Measurements from ENCODE around the gene ZFHX3. TPM values are rescaled to one million over a fixed set of nuclear protein-coding genes. Genes with fewer than 3 reads are reported as not detected.

Gene ZFHX3
- total RNA-seq, 2 donors from 2014 or later = 57.7 to 70.1 TPM

DNA sequence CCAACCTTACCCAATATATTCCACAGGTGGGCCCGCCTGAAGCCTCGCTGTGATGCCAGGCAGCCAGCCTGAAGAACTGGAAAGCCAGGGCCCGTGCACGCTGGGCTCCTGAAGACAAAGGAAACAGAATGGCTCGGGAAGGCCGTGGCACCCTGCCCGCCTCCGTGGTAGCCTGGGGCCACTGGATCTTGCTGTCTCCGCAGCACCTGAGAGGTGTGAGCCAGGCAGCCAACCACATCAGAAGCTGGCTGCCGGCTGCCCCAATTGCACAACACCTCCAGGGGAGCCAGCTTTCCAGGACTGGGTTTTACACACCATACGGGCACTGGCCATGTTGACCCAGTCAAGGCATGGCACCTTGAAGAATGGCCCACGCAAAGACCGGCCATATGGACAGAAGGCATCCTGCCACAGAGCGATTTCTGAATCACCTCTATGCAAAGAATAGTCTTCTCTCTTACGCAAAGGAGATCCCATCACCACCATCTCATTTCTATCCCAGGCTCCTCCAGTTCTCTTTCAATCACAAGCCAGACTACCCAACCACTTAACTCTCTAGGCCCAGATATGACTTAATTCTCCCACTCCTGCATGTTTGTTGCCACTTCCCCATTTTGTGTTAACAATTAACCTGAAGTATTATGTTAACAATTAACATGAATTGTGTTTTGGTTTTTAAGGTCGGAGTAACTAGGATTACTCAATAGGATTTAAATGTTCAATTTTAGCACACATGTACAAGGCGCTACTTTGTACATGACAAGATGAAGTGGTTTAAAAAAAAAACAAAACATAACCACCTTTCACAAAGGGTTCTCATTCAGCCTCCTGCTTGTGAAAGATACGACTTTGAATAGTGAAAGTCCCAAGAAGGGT is 32.1 kb downstream of the ZFHX3 start:
- H3K9me3 ChIP-seq = no peaks in the 10 kb centered on the region
- H3K27me3 ChIP-seq (replicated peaks; ENCODE audit: insufficient read depth) = no peaks in the 10 kb centered on the region
- no peak overlapping the region for H3K27ac ChIP-seq
- DNase-seq (ENCODE audit: low spot score) (no peak), ATAC-seq (ENCODE audit: insufficient number of reproducible peaks, low FRiP score, low read depth) (no peak)
- TF ChIP-seq CTCF (IDR thresholded peaks at IDR 0.05) = no peak
- no peaks in the 10 kb centered on the region for H3K36me3 ChIP-seq
- H3K4me1 ChIP-seq (ENCODE audit: control insufficient read depth in 1 of 2, low read depth in 2 of 2) = peaks cover 53 to 80% of the 10 kb centered on the region in 2 donors
- H3K4me3 ChIP-seq = no peak overlapping the region

DNA sequence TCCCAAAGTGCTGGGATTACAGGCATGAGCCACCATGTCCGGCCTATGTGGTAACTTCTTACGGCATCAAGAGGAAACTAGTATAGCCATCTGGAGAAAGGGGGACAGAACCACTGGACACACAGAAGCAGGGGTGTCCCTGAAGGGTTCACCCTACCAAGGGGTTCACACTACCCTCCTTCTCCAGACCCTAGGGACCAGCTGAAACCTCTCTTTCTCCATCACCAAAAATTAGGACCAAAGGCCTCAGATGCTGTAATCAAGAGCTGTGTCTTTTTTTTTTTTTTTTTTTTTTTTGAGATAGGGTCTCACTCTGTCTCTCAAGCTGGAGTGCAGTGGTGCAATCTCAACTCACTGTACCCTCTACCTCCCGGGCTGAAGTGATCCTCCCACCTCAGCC is 33.2 kb downstream of the ZFHX3 start:
- Histone ChIP-seq H3K27ac (no peak overlapping the region), H3K4me1 (ENCODE audit: control insufficient read depth in 1 of 2, low read depth in 2 of 2) (peaks cover 50 to 77% of the 10 kb centered on the region in 2 donors), H3K27me3 (replicated peaks; ENCODE audit: insufficient read depth) (no peaks in the 10 kb centered on the region), H3K9me3 (no peaks in the 10 kb centered on the region), H3K4me3 (no peak overlapping the region), H3K36me3 (no peaks in the 10 kb centered on the region)
- ATAC-seq (ENCODE audit: insufficient number of reproducible peaks, low FRiP score, low read depth) (no peak), DNase-seq (ENCODE audit: low spot score) (no peak)
- TF ChIP-seq CTCF (IDR thresholded peaks at IDR 0.05) = no peak

DNA sequence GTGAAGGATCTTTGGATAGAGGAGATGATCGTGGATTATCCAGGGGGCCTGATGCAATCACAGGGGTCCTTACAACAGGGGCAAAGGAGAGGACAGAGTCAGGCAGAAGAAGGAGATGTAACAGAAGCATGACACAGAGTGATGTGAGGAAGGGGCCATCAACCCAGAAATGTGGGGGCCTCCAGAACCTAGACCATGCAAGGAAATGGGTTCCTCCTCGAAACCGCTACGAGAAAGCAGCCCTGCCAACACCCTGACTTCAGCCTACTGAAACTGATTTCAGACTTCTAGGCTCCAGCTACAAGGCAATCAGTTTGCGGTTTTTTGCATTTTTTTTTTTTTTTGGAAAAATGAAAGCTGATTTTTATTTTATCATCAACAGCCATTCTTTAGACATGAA is 34.0 kb downstream of the ZFHX3 start:
- DNase-seq (ENCODE audit: low spot score) (no peak), ATAC-seq (ENCODE audit: insufficient number of reproducible peaks, low FRiP score, low read depth) (no peak)
- Histone ChIP-seq H3K36me3 (no peaks in the 10 kb centered on the region), H3K9me3 (no peaks in the 10 kb centered on the region), H3K4me3 (no peak overlapping the region), H3K27me3 (replicated peaks; ENCODE audit: insufficient read depth) (no peaks in the 10 kb centered on the region), H3K4me1 (ENCODE audit: control insufficient read depth in 1 of 2, low read depth in 2 of 2) (peaks cover 45 to 75% of the 10 kb centered on the region in 2 donors), H3K27ac (no peak overlapping the region)
- TF ChIP-seq CTCF (IDR thresholded peaks at IDR 0.05) = no peak

DNA sequence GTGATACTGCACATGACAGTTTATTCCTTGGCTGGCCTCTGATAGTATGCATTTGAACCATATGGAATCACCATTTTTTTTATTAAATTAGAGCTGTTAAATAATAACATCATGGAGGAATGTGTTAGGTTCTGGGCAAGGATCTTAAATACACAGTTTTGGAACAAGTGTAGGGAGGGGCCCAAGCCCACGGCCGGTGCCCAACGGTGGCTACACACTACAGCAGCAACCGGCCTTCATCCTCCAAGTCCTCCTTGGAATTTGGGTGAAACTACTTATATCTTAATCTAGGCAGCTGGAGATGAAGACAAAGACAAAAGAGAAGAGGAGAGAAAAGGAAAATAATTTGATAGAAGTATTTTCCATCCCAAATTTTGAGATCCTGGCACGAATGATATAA is 35.6 kb downstream of the ZFHX3 start:
- DNase-seq (ENCODE audit: low spot score) (no peak), ATAC-seq (ENCODE audit: insufficient number of reproducible peaks, low FRiP score, low read depth) (no peak)
- no peaks in the 10 kb centered on the region for H3K27me3 ChIP-seq (replicated peaks; ENCODE audit: insufficient read depth)
- peaks cover 40 to 67% of the 10 kb centered on the region in 2 donors for H3K4me1 ChIP-seq (ENCODE audit: control insufficient read depth in 1 of 2, low read depth in 2 of 2)
- H3K9me3 ChIP-seq = no peaks in the 10 kb centered on the region
- TF ChIP-seq CTCF (IDR thresholded peaks at IDR 0.05) = no peak
- H3K4me3 ChIP-seq = no peak overlapping the region
- H3K27ac ChIP-seq = no peak overlapping the region
- no peaks in the 10 kb centered on the region for H3K36me3 ChIP-seq

GRCh38 chr16:73011926-73012325 is 36.0 kb downstream of the ZFHX3 start:
- Histone ChIP-seq H3K27me3 (replicated peaks; ENCODE audit: insufficient read depth) (no peaks in the 10 kb centered on the region), H3K4me1 (ENCODE audit: control insufficient read depth in 1 of 2, low read depth in 2 of 2) (peaks cover 37 to 67% of the 10 kb centered on the region in 2 donors), H3K4me3 (no peak overlapping the region), H3K9me3 (no peaks in the 10 kb centered on the region), H3K36me3 (no peaks in the 10 kb centered on the region), H3K27ac (no peak overlapping the region)
- TF ChIP-seq CTCF (IDR thresholded peaks at IDR 0.05) = no peak
- DNase-seq (ENCODE audit: low spot score) (no peak), ATAC-seq (ENCODE audit: insufficient number of reproducible peaks, low FRiP score, low read depth) (no peak)
